C4-2B (cell line): Measurements from ENCODE around the gene UBA3.

ENCODE experiments used
- ZFX ChIP-seq: fragments of 450-650 bp; IDR thresholded peaks from 2 replicates; pipeline ENCODE4 v1.6.1; 2017
- TF ChIP-seq, protein P1 (sequence below): fragments of 450-650 bp; conservative IDR thresholded peaks from 2 replicates; pipeline ENCODE4 v1.5.1; 2017; ENCODE audit warnings: mild to moderate bottlenecking

GRCh38 chr3:69105320-69105719, 25.2 kb upstream of the UBA3 start:
- no peak for TF ChIP-seq ZFX
- TF ChIP-seq, protein P1, sequence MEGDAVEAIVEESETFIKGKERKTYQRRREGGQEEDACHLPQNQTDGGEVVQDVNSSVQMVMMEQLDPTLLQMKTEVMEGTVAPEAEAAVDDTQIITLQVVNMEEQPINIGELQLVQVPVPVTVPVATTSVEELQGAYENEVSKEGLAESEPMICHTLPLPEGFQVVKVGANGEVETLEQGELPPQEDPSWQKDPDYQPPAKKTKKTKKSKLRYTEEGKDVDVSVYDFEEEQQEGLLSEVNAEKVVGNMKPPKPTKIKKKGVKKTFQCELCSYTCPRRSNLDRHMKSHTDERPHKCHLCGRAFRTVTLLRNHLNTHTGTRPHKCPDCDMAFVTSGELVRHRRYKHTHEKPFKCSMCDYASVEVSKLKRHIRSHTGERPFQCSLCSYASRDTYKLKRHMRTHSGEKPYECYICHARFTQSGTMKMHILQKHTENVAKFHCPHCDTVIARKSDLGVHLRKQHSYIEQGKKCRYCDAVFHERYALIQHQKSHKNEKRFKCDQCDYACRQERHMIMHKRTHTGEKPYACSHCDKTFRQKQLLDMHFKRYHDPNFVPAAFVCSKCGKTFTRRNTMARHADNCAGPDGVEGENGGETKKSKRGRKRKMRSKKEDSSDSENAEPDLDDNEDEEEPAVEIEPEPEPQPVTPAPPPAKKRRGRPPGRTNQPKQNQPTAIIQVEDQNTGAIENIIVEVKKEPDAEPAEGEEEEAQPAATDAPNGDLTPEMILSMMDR, result no peak
